ENCODE data around the gene GRB2.
"Not testable (repeated sequence)": the region's sequence is repeated elsewhere in the genome, so short reads cannot be mapped to it uniquely, and the experiment has no call there.

Gene GRB2

DNA sequence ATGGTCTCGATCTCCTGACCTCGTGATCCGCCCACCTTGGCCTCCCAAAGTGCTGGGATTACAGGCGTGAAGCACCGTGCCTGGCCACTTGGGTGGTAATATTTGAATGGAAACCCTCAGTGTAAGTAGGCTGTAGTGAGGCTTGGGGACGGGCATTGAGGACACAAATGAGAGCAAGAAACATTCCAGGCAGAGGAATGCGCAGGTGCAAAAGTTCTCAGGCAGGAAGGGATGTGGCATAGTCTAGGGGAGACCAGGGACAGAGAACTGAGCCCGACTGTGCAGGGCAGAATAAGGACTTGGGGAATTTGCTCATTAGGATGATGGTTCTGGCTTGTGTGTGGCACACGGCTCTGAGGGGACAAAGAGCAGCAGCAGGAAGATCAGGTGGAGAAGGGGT lies 54.8 kb downstream of the GRB2 start:
- DNase-seq (ENCODE audit: low read depth in 2 of 2), result no peak

DNA sequence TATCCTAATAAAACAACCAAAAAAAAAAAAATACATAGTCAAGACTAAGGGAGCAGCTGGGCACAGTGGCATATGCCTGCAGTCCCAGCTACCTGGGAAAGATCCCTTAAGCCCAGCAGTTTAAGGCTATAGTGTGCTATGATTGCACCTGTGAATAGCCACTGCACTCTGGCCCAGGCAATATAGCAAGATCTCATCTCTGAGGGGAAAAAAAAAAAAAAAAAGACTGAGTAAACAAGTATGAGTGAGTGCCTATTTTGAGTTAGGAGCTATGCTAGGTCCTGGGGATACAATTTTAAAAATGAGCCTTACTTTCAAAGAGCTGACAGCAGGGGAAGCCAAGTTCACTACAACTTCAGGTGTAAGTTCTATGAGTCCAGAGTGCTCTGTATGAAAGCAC lies 55.4 kb downstream of the GRB2 start:
- no peak for DNase-seq (ENCODE audit: low read depth in 2 of 2)

DNA sequence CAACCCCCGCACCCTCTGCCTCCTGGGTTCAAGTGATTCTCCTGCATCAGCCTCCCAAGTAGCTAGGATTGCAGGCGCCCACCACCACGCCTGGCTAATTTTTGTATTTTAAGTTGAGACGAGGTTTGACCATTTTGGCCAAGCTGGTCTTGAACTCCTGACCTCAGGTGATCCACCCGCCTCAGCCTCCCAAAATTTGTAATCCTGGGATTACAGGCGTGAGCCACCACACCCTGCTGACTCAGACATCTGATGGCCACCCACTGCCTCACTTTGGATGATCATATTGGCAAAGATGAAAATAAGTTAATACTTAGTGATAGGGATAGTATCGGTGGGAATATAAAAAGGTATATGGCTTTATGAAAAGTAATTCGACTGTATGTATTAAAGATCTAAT lies 55.9 kb downstream of the GRB2 start:
- DNase-seq (ENCODE audit: low read depth in 2 of 2), result no peak

DNA sequence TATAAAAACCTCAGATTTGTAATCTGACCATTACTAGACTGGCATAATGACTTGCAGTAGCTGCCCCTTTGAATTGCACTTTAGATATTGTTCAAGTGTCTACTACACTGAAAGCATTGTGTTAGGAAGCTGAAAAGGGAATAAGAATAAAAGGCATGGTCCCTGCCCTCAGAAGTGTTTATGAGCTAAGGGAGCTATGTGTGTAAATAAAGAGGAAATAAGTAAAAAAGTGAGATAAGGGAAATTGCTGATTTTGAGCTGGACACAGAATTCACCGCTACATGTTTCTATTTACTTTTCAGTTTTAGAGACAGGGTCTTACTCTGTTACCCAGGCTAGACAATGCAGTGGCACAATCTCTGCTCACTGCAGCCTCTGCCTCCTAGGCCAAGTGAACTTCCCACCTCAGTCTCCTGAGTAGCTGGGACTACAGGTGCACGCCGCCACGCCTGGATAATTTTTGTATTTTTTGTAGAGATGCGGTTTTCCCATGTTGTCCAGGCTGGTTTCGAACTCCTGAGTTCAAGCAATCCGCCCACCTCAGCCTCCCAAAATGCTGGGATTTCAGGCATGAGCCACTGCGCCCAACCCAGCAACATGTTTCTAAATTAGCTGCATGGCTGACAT lies 57.0 kb downstream of the GRB2 start:
- no peak for DNase-seq (ENCODE audit: low read depth in 2 of 2)

DNA sequence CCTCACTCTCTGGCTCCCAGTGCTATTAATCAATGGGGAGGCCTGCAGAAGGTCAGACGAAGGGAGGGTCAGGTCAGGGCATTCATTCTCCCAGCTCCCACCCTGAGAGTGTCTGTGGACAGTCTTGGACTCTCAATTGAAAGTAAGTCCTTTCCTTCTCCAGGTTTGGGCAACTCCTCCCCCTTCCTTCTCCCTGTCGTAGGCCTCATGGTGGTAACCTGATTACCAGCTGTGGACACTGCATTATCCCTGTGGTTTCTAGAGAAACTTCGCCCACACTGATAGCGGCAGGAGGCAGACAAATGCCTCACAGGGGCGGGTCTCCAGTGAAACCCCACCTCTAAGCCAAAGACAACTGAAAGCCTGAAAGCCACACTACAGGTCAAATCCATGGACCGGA lies 58.6 kb downstream of the GRB2 start:
- peak in 1 of 2 donors; percentile 25 for DNase-seq (ENCODE audit: low read depth in 2 of 2)

DNA sequence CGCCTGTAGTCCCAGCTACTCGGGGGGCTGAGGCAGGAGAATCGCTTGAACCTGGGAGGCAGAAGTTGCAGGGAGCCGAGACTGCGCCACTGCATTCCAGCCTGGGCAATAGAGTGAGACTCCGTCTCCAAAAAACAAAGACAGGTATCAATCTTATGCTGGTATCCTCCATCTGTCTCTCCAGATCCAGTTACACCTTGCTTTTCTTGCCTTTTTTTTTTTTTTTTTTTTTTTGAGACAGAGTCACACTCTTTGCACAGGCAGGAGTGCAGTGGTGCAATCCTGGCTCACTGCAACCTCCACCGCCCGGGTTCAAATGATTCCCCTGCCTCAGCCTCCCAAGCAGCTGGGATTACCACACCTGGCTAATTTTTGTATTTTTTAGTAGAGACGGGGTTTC lies 59.1 kb downstream of the GRB2 start:
- DNase-seq (ENCODE audit: low read depth in 2 of 2), result not testable (repeated sequence)

DNA sequence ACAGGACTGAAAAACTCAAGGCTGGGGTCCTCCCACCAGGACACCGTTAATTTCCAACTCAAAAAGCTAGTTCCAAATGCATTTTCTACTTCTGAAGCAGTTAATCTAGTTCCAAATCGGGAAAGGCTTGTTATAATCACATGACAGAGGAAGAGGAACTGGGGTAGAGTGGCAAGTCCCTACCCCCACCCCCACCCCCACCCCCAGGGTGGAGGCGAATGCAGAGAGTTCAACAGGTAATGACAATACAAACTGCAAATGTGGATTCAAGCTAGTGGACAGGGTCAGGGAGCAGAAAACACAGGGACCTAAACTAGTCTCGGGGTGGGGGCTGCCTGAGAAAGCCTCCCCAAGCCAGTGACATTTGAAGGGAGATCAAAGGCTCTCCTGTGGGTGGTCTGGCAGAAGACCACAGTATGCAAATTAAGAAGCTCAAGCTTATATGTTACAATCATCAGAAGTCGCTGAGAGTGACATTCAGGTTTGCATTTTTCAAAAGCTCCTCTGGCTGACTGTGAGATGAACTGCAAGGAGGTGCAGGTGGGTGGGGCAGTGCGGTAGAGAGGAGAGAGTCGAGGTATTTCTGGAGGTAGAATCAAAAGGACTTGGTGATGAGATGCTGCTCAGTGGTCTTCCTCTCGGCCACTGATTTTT lies 59.8 kb downstream of the GRB2 start:
- no peak for DNase-seq (ENCODE audit: low read depth in 2 of 2)

DNA sequence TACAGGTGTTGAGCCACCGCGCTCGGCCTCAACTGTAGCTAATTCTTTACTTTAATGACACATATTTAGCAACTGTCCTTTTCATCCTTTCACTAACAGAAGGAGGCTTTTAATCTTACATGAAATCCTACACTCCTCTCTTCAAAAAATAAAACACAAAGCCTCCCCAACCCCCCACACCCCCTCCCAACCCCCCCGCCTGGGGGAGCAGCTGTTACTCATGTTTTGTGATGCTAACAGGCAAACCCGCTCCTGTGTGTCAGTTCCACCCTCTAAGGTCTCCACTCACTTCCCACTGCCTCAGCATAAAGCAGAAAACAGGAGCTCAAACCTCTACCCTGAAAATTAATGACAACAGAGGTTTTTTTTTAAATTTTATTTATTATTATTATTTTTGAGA lies 60.8 kb downstream of the GRB2 start:
- no peak for DNase-seq (ENCODE audit: low read depth in 2 of 2)

DNA sequence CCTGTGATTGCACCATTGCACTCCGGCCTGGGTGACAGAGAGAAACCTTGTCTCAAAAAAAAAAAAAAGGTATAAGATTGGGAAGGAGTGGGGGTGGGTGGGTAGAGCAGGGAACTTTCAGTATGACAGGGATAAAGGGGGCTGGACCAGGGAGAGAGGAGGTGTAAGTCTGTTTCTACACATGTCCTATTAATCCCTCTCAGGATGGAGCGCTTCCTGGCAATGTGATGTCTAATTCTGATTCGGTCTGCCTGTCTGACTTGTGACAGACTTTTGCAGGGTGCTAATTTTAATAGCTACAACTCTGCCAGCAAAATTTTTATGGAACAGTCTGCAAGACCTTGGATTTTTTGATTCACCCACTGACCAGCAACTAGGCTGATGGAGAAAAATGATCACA lies 62.5 kb downstream of the GRB2 start:
- no peak for DNase-seq (ENCODE audit: low read depth in 2 of 2)

DNA sequence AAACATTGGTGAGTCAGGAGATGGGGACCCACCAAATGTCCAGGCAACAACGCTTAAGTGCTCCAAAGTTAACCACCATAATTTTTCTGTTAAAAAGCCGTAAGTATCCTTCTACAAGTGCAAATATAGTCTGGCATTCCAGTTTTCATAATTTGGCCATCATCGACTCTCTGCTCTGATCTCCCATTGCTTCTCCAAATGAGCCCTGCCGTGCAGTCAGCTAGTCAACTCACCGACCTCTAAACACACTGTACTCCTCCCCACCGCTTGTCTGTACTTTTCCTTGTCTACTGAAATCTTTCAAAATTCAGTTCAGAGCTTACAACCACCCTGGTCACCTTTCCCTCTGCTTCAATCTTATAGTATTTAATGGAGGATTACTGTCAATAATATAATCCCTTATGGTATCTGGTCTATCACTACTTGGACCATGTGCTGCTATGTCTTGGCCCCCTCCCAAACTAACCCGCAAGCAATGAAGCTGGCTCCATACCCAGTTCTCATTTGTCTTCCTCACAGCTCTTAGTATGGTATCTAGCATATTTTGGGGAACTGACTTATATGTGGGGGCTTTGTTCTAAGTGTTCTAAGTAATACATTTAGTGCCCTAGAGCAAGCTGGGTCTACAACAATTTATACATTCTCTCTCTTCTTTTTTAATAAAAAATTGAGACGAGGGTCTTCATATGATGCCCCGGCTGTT lies 63.5 kb downstream of the GRB2 start:
- no peak for DNase-seq (ENCODE audit: low read depth in 2 of 2)

DNA sequence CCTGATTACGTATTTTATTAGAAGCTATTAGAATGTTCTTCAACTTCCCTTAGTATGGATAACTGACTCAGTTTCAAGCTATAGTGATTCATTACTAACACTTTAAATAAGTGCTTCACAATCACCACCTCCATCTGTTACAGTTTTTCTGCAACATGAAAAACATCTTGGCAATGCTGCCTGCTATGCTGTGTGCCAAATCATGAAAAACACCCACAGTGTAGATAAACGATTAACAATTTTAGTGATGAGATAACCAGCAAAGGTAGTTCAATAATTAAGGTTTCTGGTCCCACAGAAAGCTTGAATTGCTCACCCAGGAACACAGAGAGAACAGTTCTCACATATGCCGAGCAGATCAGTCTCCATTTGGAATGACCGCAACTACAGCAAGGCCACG lies 64.8 kb downstream of the GRB2 start:
- no peak for DNase-seq (ENCODE audit: low read depth in 2 of 2)

DNA sequence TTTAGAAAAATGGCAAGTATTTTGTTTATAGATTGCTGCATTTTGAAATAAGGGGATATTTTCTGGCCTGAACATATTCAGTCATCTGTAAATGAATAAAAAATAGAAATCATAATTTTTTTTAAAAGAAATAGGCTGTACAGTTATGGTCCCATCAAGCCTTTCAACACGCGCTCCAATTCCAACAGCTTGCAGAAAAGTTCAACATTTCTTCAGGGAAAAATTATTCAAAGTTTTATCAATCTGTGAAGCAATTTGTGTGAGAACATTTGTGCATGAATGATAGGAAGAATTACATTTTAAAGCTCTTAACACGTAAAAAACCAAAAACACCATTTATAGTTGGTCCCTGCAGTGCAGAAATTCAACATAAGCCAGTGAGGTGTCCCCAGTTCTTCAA lies 65.5 kb downstream of the GRB2 start:
- no peak for DNase-seq (ENCODE audit: low read depth in 2 of 2)

DNA sequence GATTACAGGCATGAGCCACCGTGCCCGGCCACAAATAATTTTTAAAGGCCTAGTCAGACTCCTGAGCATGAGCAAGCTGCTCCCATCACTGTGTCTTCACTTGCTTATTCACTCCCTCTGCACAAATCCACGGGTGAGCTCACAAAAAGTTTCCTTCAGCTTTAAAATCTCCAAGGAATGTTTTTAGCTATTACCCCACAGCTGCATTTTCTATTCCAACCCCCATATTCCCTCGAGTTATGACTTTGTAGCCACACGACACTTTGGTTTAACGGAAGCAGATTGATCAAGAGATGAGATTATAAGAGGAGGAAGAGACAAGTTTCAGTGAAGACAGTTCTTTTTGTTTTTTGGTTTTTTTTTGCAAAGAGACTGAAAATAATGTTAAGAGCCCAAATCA lies 67.1 kb downstream of the GRB2 start:
- no peak for DNase-seq (ENCODE audit: low read depth in 2 of 2)

DNA sequence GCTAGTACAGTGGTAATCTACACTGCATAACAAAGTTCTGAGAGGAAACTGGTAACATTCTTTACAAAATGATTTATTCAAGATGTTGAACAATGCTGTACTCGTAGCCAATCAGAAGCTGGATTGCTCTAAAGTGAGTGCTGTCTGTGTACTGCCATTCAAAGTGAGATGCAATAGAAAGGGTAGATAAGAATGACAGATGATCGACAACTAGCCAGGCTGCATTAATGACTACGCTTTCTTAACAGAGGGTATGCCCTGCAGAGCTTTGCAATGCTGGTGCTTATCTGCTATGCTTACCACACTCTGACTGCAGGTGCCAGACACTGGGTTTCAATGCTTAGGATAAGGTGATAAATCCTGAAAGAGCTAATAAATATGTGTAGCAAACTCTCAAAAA lies 70.2 kb downstream of the GRB2 start:
- no peak for DNase-seq (ENCODE audit: low read depth in 2 of 2)

DNA sequence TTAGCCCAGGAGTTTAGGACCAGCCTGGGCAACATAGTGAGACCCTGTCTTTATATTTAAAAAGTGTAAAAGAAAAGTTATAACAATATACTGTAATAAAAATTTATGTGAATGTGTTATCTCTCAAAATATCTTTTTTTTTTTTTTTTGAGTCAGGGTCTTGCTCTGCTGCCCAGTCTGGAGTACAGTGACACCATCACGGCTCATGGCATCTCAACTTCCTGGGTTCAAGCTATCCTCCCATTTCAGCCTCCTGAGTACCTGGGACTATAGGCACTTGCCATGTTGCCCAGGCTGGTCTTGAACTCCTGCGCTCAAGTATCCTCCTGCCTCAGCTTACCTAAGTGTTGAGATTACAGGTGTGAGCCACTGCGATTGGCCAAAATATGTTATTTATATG lies 70.8 kb downstream of the GRB2 start:
- no peak for DNase-seq (ENCODE audit: low read depth in 2 of 2)

DNA sequence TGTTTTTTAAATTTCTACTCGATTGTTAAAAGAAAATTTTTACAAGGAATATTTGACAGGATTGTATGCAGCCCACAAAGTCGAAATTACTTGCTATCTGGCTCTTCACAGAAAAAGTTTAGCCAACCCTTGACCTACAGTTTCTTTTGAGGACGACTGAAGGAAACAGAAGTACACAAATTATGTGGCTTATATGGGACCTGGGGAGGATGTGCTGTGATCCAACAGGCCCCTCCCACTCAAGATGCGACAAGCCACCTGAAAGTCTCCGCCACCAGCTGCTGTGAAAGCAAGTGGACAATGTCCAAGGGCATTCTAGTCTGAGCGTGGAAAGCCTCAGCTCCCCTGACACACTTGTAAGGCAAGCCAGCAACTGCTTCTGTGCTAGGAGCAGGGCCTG lies 73.8 kb downstream of the GRB2 start:
- no peak for DNase-seq (ENCODE audit: low read depth in 2 of 2)

DNA sequence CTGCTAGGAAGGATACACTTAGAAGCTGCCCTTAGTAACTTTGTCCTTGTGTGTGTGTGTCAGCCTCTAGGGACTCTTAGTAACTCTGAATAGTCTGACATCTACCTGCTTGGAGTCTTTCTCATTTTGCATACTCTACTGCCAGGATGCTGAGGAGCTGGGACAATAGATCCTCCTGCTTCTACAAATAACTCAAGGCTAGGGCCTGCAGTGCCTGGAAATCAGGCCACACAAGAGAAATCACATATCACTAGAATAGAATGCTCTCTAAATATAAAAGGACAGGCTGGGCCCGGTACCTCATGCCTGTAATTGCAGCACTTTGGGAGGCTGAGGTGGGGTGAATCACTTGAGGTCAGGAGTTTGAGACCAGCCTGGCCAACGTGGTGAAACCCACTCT lies 77.7 kb downstream of the GRB2 start:
- DNase-seq (ENCODE audit: low read depth in 2 of 2), result no peak

DNA sequence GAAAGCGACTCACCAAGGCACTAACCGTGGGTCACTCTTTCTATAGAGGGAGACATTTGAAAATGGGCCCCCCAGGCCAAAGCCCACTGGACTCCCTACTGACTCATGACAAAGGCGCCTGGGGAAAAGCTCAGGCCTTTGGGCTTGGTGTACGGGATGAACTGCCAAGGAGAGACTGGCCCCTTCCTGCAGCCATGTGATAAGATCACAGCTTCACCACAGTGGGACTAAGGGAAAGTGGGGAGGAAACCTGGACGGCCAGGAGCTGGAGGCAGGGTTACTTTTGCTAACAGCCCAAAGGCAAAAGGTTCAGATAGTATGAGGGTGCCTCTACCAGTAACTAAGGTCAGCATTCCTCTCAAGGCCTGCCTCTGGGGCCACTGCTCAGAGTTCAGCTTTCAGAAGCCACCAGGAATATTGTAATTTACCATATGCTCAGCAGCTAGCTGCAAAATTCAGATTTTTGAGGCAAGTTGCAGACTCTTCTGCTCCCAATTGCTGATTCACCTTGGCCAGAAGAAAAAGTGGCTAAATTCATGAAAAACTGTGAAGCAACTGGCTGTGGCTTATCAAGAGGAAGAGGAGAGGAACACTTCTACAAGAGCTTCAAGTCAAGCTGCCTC lies 79.1 kb downstream of the GRB2 start:
- DNase-seq (ENCODE audit: low read depth in 2 of 2), result no peak

DNA sequence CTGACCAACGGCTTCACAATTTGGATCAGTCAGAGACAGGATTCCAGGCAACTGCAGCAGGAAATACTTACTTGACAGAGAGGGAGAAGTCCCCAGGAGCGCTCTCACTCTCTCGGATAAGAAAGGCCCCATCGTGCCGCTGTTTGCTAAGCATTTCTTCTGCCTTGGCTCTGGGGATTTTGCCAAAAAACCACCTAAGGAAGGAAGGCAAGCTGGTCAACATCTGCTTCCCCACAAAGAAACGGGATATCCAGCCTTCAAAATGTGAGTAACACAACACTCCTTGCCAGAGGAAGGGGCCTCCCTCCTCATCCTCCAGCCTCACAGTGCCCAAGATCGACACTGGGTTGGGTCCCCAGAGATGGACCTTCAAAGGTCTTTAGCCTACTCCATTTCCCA lies 79.7 kb downstream of the GRB2 start:
- no peak for DNase-seq (ENCODE audit: low read depth in 2 of 2)

DNA sequence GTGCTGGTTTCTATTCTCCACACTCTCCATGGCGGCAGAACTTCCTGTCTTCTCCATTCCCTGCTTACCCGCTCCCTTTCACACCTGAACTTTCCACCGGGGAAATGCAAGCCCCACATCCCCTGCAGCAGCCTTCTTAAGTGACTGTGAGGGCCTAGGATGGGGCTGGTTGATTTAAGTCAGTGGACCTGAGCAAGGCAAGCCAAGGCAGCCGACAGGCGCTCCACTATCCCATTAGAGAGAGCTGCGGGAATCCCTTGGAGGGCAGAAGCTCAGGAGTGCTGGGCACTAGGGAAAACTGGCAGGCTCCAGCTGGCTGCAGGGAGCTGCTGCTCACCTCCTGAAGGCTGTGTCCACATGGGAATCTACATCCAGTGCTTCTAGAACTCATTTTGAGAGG lies 80.1 kb downstream of the GRB2 start:
- DNase-seq (ENCODE audit: low read depth in 2 of 2), result no peak

DNA sequence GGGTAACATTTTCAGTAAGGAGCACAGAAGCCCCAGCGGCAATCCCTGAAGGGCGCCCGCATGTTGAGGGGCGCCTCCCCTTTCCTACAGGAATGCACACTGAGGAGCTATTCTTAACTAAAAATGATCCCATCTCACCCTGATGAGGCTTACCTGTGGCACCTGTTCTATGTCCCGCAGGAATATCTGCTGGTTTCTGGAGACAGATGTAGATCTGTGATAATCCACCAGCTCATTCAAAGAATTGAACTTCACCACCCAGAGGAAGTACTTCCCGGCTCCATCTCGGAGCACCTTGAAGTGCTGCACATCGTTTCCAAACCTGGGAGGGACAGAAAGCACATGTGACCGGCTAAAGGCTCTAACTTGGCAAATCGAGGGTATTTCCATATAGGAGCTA lies 84.0 kb downstream of the GRB2 start:
- DNase-seq (ENCODE audit: low read depth in 2 of 2), result no peak

DNA sequence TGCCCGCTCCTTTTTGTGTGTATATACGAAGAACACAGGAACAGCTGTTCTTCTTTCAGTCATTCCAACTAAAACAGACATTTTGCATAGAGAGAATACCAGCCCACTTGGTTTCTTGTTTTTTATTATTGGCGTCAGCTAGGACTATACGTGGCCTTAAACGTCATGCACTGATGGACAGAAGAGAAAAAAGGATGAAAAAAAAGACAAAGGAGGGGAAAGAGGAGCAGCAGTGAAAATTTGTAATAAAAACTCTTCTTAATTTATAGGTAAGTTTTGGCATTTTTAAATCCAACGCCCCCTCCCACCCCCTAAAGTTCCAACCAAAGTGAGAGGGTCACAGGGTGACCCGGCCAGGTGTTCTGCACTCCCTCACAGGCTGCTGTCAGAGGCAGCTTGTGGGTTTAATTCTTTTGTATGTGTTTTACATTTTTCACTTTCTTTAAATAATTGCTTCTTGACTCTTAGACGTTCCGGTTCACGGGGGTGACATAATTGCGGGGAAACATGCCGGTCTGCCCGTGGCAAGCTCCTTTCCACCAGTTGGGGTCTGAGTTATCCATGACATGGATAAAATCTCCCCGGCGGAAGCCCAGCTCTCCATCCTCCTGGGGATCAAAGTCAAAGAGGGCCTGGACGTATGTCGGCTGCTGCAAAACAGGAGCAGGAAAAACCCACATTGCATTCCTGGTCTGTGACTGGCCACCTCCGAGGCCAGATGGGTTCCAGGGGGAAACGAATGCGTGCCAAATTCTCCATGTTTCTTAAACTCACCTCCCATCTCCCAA lies 85.4 kb downstream of the GRB2 start:
- no peak for DNase-seq (ENCODE audit: low read depth in 2 of 2)

All from activated CD4-positive, alpha-beta T cell treated with anti-CD3 and anti-CD28 coated beads for 24 hours (primary cell).